Measurements from ENCODE around the gene PLTP. TPM values are rescaled to one million over a fixed set of nuclear protein-coding genes. Genes with fewer than 3 reads are reported as not detected.

Gene PLTP
- total RNA-seq, 1 donor from 2014 or later = 38.5 TPM

DNA sequence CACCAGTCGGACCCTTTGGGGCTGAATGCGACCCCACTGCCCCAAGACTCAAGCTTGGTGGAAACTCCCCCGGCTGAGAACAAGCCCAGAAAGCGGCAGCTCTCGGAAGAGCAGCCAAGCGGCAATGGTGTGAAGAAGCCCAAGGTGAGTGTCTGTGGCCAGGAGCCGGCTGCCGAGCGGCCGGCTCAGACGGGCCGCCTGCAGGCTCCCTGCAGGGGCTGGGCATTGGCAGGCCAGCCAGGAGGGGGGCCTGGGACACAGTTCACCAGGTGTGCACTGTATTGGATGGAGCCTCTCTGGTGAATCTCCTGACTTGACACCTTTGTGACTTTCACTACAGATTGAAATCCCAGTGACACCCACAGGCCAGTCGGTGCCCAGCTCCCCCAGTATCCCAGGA lies 28.5 kb upstream of the PLTP start:
- H3K4me3 ChIP-seq (ENCODE audit: low read depth, low read length) = no peak overlapping the region
- DNase-seq (ENCODE audit: low read depth) = no peak
- TF ChIP-seq, protein P1, sequence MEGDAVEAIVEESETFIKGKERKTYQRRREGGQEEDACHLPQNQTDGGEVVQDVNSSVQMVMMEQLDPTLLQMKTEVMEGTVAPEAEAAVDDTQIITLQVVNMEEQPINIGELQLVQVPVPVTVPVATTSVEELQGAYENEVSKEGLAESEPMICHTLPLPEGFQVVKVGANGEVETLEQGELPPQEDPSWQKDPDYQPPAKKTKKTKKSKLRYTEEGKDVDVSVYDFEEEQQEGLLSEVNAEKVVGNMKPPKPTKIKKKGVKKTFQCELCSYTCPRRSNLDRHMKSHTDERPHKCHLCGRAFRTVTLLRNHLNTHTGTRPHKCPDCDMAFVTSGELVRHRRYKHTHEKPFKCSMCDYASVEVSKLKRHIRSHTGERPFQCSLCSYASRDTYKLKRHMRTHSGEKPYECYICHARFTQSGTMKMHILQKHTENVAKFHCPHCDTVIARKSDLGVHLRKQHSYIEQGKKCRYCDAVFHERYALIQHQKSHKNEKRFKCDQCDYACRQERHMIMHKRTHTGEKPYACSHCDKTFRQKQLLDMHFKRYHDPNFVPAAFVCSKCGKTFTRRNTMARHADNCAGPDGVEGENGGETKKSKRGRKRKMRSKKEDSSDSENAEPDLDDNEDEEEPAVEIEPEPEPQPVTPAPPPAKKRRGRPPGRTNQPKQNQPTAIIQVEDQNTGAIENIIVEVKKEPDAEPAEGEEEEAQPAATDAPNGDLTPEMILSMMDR (conservative IDR thresholded peaks at IDR 0.05; ENCODE audit: low read depth, low read length) = no peak

DNA sequence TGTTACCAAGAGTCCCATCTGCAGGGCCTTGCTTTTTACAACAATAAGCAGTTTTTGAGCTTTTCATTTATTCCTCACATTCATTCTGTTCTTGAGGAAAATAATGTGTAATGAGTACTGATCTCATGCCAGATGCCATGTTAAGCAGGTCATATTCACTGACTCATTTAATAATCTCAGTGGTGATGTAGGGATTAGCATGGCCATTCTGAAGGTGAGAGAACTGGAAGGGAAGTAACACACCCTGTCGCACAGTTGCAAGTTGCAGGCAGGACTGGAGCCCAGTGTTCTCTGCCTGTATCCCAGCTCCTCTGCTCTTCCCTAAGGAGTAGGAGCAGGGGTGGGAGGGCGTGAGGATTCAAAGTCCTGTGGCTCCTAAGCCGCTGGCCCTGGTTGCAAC lies 28.1 kb upstream of the PLTP start:
- TF ChIP-seq, protein P1 (conservative IDR thresholded peaks at IDR 0.05; ENCODE audit: low read depth, low read length) = no peak
- DNase-seq (ENCODE audit: low read depth) = no peak
- H3K4me3 ChIP-seq (ENCODE audit: low read depth, low read length) = no peak overlapping the region

DNA sequence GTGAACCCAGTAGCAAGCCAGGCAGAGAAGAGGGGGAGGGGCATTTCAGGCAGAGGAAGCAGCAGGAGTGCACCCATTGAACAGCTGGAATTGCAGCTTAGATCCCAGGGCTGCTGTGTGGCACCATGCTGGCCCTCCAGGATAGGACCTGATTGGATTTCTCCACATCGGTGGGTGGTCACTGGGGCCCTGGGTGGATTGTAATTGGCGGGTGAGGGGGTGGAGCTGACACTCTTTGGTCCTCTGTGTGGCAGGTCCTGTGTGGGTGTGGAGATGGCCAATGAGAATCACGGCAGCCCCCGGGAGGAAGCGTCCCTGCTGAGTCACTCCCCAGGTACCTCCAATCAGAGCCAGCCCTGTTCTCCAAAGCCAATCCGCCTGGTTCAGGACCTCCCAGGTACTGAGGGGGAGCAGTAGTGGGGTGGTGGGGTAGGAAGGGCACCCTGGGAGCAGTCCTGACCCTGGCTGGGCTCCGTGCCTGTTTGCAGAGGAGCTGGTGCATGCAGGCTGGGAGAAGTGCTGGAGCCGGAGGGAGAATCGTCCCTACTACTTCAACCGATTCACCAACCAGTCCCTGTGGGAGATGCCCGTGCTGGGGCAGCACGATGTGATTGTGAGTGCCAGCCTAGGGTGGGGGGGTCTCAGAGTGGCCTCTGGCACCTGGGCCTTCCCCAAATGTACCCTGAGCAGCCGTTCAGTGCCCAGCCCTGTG lies 26.9 kb upstream of the PLTP start:
- DNase-seq (ENCODE audit: low read depth) = no peak
- TF ChIP-seq, protein P1 (conservative IDR thresholded peaks at IDR 0.05; ENCODE audit: low read depth, low read length) = no peak

DNA sequence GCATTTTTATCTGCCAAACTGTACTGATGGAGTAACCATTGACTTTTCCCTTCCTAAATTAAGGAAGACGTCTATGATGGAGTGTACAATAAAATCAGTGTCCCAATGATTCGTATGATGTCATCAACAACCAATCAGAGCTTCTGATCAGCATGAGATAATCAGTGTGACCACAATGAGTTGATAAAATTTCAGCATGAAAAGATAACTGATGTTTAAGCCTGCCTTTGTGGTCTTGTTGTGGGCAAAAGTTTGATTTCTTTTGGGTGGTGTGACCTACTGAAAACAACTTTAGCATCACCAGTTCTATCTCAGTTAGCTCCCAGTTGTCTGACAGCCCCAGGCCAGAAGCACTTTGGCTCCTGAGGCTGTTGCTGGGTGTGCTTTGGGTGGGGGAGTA lies 25.8 kb upstream of the PLTP start:
- TF ChIP-seq, protein P1 (conservative IDR thresholded peaks at IDR 0.05; ENCODE audit: low read depth, low read length) = no peak
- no peak overlapping the region for H3K4me3 ChIP-seq (ENCODE audit: low read depth, low read length)
- no peak for DNase-seq (ENCODE audit: low read depth)

More for the DNA sequence above, 26.9 kb upstream of the PLTP start:
- no peak overlapping the region for H3K4me3 ChIP-seq (ENCODE audit: low read depth, low read length)

DNA sequence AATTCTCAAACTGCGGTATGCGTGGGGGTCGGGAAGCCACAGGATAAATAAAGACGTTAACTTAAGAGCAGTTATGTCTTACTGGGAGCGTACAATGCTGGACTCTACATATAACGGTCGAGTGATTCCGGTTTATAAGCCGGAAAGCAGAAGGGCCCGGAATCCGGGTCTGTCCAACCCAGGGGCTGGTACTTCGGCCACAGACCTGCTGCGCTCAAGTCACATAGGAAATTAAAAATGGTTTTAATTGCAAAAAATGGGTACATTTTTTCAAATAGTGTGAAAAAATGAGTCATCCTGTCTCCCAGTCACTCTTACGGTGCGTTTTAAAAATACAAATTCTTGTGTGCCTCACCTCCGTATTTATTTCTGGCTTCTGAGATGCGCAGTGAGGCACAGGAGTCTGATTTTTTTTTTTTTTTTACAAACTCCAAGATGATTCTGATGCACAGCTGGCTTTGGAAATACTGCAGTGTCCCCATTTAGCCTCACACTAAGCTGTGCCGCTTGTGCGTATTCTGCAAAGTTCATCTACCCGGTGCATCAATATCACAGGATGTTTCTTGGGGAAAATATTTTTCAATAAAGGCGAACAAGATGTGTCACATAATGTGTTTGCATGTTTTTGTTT lies 23.6 kb upstream of the PLTP start:
- TF ChIP-seq, protein P1 (conservative IDR thresholded peaks at IDR 0.05; ENCODE audit: low read depth, low read length) = no peak
- H3K4me3 ChIP-seq (ENCODE audit: low read depth, low read length) = peak overlapping the region; percentile 75
- no peak for DNase-seq (ENCODE audit: low read depth)

DNA sequence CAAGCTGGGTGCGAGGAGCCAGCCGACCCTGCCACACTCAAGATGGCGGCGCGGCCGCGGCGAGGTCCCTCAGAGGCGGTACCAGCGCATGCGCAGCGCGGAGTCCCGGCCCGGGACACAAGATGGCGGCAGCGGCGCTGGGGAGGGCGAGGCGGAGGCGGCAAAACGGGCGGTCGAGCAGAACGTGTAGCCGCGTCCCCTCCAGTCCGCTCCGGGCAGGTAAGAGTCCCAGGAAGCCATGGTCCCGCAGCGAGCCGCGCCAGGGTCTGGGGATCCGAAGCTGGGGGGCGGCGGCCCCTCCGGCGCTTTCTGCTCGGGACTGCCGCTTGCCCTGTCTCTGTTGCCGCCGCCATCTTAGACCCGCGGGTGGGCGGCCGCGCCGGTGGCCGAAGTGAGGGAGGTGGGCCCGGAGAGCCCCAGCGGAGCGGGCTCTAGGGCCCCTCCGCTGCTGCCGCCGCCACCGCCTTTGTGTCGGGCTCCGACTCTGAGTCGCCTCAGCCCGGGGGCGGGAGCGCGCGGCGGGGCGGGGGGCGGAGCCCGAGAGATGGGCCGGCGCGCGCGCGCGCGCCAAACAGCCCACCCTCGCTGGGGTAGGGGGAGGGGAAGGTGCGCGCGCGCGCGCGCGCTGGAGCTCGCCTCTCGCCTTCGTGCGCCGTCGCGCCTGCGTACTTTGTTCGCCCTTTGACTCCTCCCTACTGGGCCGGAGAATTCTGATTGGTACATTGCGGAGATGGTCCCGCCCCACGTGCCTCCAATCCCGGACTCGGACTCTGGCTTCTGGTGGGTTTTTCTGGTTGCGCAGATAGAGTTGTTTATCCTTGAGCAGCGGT lies 22.8 kb upstream of the PLTP start, which contains the start of gene PCIF1:
Gene PCIF1, plus strand, starts transcription at position 98 of the 830 bp plus-strand sequence. CDS start 4,317 bp downstream, outside the sequence.
- peak within 1 kb of the TSS; percentile 91 for H3K4me3 ChIP-seq (ENCODE audit: low read depth, low read length)
- TF ChIP-seq, protein P1 (conservative IDR thresholded peaks at IDR 0.05; ENCODE audit: low read depth, low read length) = no peak
- peak; percentile 78 for DNase-seq (ENCODE audit: low read depth)
